Uterus (tissue), 4 donors: Measurements from ENCODE around the gene TOGARAM1. TPM values are rescaled to one million over a fixed set of nuclear protein-coding genes. Genes with fewer than 3 reads are reported as not detected.

Source experiments
- DNase-seq, 2 donors: peaks; one replicate each; pipeline ENCODE4 v3.0.0-alpha.2; 2019 to 2020
- H3K27ac ChIP-seq, 2 donors: fragments of 200-600 bp; sonication (generic); 1 replicate in 1 of 2; 2 replicates in 1 of 2; pipeline ENCODE4 v1.5.1; 2016 to 2018
- H3K27me3 ChIP-seq, 2 donors: fragments of 200-600 bp; sonication (generic); one replicate each; pipeline ENCODE4 v1.5.1; 2018 to 2019; ENCODE audit warnings: control low read depth in 1 of 2
- H3K36me3 ChIP-seq, 2 donors: fragments of 200-600 bp; sonication (generic); one replicate each; pipeline ENCODE4 v1.5.1; 2019; ENCODE audit warnings: control low read depth in 1 of 2
- H3K4me1 ChIP-seq, 2 donors: fragments of 200-600 bp; sonication (generic); one replicate each; pipeline ENCODE4 v1.5.1; 2018 to 2019; ENCODE audit warnings: control low read depth in 1 of 2
- H3K4me3 ChIP-seq, 2 donors: fragments of 200-600 bp; sonication (generic); 1 replicate in 1 of 2; 2 replicates in 1 of 2; pipeline ENCODE4 v1.5.1; 2018 to 2019; ENCODE audit warnings: mild to moderate bottlenecking in 1 of 2
- H3K9me3 ChIP-seq, 2 donors: fragments of 200-600 bp; sonication (generic); one replicate each; pipeline ENCODE4 v1.5.1; 2019; ENCODE audit warnings: control low read depth in 1 of 2
- POLR2A ChIP-seq, 2 donors: fragments of 450-650 bp; IDR thresholded peaks; one replicate each; pipeline ENCODE4 v1.6.1; 2016; ENCODE audit warnings: antibody characterized with exemption in 2 of 2, mild to moderate bottlenecking in 1 of 2, moderate library complexity in 1 of 2
- intact Hi-C: fragments of 100-400 bp; cut with DNase I; formaldehyde crosslinking; loops from one replicate; pipeline ENCODE4 v1.15.1; 2023; ENCODE audit warnings: low total_unique reads
- total RNA-seq, 4 donors: library from RNA; depleted of rRNA in 3 of 4; stranded (reverse); fragments of >200 nt in 3 of 4; gene quantifications; one replicate each; pipeline versions ENCODE4 v1.1.0 to v1.2.4, GENCODE V29; 2014 to 2023
- TF ChIP-seq, protein P1 (sequence below), 4 experiments: fragments of 200-600 bp in 2 of 4; fragments of 450-650 bp in 2 of 4; sonication (generic) in 2 of 4; IDR thresholded peaks; one replicate each; pipeline ENCODE4 v1.5.1; 2016 to 2019; ENCODE audit warnings: antibody characterized with exemption in 4 of 4, mild to moderate bottlenecking in 2 of 4, moderate library complexity in 1 of 4
- donor health status: DM: yes; HTN: yes; CAD: no.

The TOGARAM1 gene
- total RNA-seq, 4 donors from 2014 or later = 10.9 to 56.5 (median 31.7) TPM

DNA sequence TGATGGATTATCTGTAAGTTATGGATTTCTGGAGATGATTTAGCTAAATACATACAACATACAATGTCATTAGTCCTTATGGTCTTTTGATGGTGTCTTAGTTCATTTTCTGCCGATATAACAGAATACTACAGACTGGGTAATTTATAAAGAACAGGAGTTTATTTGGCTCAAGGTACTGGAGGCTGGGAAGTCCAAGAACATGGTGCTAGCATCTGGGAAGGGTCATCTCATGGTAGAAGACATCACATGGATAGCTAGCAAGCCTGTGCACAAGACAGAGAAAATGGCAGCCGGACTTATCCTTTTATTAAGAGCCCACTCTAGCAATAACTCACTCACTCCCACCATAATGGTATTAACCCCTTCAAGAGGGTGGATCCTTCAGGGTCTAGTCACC lies 24.4 kb upstream of the TOGARAM1 start:
- intact Hi-C loops = no loop called here

DNA sequence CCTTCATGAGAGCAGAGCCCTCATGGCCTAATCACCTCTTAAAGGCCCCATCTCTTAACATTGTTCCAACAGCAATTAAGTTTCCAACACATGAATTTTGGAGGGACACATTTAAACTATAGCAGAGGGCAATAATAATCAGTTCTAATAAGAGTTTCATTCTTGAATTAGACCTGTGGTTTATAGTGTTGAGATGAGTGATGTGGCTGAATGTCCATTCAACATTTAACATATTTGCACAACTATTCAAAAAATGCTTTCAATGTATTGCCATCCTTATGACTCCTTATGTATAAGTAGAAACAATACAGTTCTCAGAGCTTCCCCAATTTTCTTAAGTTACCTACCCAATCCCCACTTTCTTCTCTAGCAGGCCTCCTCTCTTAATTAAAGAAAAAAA lies 21.8 kb upstream of the TOGARAM1 start:
- intact Hi-C loops = no loop called here
- Histone ChIP-seq H3K9me3 (no peaks in the 10 kb centered on the region), H3K27ac (no peak overlapping the region), H3K4me3 (no peak overlapping the region), H3K27me3 (no peaks in the 10 kb centered on the region), H3K4me1 (no peaks in the 10 kb centered on the region), H3K36me3 (no peaks in the 10 kb centered on the region)
- no peak for DNase-seq
- TF ChIP-seq POLR2A (IDR thresholded peaks at IDR 0.05) = no peak
- TF ChIP-seq, protein P1, sequence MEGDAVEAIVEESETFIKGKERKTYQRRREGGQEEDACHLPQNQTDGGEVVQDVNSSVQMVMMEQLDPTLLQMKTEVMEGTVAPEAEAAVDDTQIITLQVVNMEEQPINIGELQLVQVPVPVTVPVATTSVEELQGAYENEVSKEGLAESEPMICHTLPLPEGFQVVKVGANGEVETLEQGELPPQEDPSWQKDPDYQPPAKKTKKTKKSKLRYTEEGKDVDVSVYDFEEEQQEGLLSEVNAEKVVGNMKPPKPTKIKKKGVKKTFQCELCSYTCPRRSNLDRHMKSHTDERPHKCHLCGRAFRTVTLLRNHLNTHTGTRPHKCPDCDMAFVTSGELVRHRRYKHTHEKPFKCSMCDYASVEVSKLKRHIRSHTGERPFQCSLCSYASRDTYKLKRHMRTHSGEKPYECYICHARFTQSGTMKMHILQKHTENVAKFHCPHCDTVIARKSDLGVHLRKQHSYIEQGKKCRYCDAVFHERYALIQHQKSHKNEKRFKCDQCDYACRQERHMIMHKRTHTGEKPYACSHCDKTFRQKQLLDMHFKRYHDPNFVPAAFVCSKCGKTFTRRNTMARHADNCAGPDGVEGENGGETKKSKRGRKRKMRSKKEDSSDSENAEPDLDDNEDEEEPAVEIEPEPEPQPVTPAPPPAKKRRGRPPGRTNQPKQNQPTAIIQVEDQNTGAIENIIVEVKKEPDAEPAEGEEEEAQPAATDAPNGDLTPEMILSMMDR (IDR thresholded peaks at IDR 0.05) = no peak

More for the DNA sequence above, 24.4 kb upstream of the TOGARAM1 start:
- H3K27ac ChIP-seq = no peak overlapping the region
- no peaks in the 10 kb centered on the region for H3K36me3 ChIP-seq
- H3K4me3 ChIP-seq = no peak overlapping the region
- TF ChIP-seq, protein P1 (IDR thresholded peaks at IDR 0.05) = no peak
- no peak for TF ChIP-seq POLR2A (IDR thresholded peaks at IDR 0.05)
- no peaks in the 10 kb centered on the region for H3K9me3 ChIP-seq
- no peaks in the 10 kb centered on the region for H3K4me1 ChIP-seq
- no peak for DNase-seq
- H3K27me3 ChIP-seq = no peaks in the 10 kb centered on the region

DNA sequence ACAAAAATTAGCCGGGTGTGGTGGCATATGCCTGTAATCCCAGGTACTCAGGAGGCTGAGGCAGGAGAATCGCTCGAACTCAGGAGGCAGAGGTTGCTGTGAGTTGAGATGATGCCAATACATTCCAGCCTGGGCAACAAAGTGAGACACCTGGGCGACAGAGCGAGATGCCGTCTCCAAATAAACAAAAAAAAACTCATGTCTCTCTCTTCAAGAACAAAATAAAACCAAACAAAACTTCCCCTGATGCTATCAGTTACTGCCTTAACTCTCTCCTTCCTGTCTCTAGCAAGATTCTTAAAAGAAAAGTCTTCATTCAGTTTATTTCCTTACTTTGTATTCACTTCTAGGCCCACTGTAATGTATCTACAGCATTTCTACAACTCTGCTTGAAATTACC lies 21.0 kb upstream of the TOGARAM1 start:
- H3K27ac ChIP-seq = no peak overlapping the region
- H3K4me1 ChIP-seq = no peaks in the 10 kb centered on the region
- intact Hi-C loops = no loop called here
- TF ChIP-seq, protein P1 (IDR thresholded peaks at IDR 0.05) = no peak
- no peak for TF ChIP-seq POLR2A (IDR thresholded peaks at IDR 0.05)
- H3K9me3 ChIP-seq = no peaks in the 10 kb centered on the region
- no peaks in the 10 kb centered on the region for H3K36me3 ChIP-seq
- no peaks in the 10 kb centered on the region for H3K27me3 ChIP-seq
- DNase-seq = no peak
- H3K4me3 ChIP-seq = no peak overlapping the region

DNA sequence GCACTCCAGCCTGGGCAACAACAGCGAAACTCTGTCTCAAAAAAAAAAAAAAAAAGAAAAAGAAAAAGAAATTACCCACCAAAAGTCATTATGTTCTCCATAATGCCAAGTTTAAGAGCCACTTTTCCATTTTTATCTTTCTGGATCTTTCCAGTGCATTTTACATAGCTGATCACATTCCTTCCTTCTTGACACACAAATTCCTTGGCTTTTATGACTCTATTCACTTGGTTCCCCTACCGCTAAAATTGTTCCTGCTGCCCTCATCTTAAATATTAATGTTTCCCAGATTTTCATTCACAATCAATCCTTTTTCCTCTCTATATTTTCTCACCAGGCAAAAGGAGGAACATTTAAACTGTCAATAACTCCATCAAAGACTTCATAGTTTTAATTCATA lies 20.4 kb upstream of the TOGARAM1 start:
- intact Hi-C loops = no loop called here
- DNase-seq = no peak
- Histone ChIP-seq H3K4me3 (no peak overlapping the region), H3K27ac (no peak overlapping the region), H3K36me3 (no peaks in the 10 kb centered on the region), H3K4me1 (no peaks in the 10 kb centered on the region), H3K27me3 (no peaks in the 10 kb centered on the region), H3K9me3 (no peaks in the 10 kb centered on the region)
- TF ChIP-seq, protein P1 (IDR thresholded peaks at IDR 0.05) = no peak
- TF ChIP-seq POLR2A (IDR thresholded peaks at IDR 0.05) = no peak

DNA sequence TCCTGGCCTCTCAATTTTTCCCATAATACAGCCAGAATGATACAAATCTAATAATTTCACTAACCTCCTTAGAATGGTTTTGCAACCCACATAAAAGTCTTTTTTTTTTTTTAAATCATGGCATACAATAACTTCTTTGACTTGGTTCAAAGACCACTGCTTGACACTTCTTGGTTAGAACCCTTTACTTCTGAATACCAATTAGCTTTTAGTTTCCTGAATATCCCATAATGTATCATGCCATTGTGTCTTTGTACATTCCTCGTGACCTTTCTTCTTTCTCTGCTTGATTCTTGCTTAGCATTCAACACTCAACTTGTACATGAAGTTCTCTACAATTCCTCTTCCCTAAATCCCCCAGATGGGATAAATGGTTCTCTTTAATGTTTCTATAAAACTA lies 19.6 kb upstream of the TOGARAM1 start:
- Histone ChIP-seq H3K36me3 (no peaks in the 10 kb centered on the region), H3K27me3 (no peaks in the 10 kb centered on the region), H3K27ac (no peak overlapping the region), H3K4me1 (no peaks in the 10 kb centered on the region), H3K9me3 (no peaks in the 10 kb centered on the region), H3K4me3 (no peak overlapping the region)
- DNase-seq = no peak
- TF ChIP-seq, protein P1 (IDR thresholded peaks at IDR 0.05) = no peak
- TF ChIP-seq POLR2A (IDR thresholded peaks at IDR 0.05) = no peak
- intact Hi-C loops = no loop called here
